WTC11 (cell line): ENCODE measurements around the gene TELO2.

Experiments
- CTCF ChIP-seq: fragments of 200-600 bp; IDR thresholded peaks from 2 replicates; pipeline ENCODE4 v1.8.0; 2022; ENCODE audit warnings: antibody characterized with exemption
- FOXP4 ChIP-seq: sonication (generic); formaldehyde crosslinking; IDR thresholded peaks from 2 replicates; pipeline ENCODE4 v1.8.0; 2022; ENCODE audit warnings: mild to moderate bottlenecking, missing genetic modification reagents
- NR2C2 ChIP-seq: sonication (generic); formaldehyde crosslinking; IDR thresholded peaks from 2 replicates; pipeline ENCODE4 v1.8.0; 2022; ENCODE audit warnings: mild to moderate bottlenecking, missing genetic modification reagents
- PRRX2 ChIP-seq: fragments of 250-450 bp; sonication (Bioruptor Pico); IDR thresholded peaks from 2 replicates; pipeline ENCODE4 v1.8.0; 2021; ENCODE audit warnings: mild to moderate bottlenecking
- SMAD3 ChIP-seq: sonication (generic); formaldehyde crosslinking; IDR thresholded peaks from 2 replicates; pipeline ENCODE4 v1.8.0; 2022; ENCODE audit warnings: missing genetic modification reagents, mild to moderate bottlenecking, borderline replicate concordance
- USF1 ChIP-seq: sonication (generic); formaldehyde crosslinking; IDR thresholded peaks from 2 replicates; pipeline ENCODE4 v1.8.0; 2022; ENCODE audit warnings: mild to moderate bottlenecking, missing genetic modification reagents
- ZNF138 ChIP-seq: sonication (generic); formaldehyde crosslinking; conservative IDR thresholded peaks from 2 replicates; pipeline ENCODE4 v1.8.1; 2022; ENCODE audit warnings: mild to moderate bottlenecking, moderate library complexity, missing genetic modification reagents
- ZNF416 ChIP-seq: fragments of 250-450 bp; sonication (Bioruptor Pico); IDR thresholded peaks from 2 replicates; pipeline ENCODE4 v1.9.0; 2021; ENCODE audit warnings: mild to moderate bottlenecking, inconsistent platforms

GRCh38 chr16:1511662-1512569, 18.8 kb downstream of the TELO2 start:
- TF ChIP-seq PRRX2 (CRISPR knock-in tag) = no peak
- no peak for TF ChIP-seq ZNF138 (CRISPR knock-in tag)
- TF ChIP-seq NR2C2 (CRISPR knock-in tag) = no peak
- no peak for TF ChIP-seq FOXP4 (CRISPR knock-in tag)
- no peak for TF ChIP-seq ZNF416 (CRISPR knock-in tag)
- no peak for TF ChIP-seq SMAD3 (CRISPR knock-in tag)
- TF ChIP-seq CTCF = no peak
- TF ChIP-seq USF1 (CRISPR knock-in tag) = no peak
